Gastroesophageal sphincter (tissue), 4 donors: ENCODE measurements around the gene PCDH9. TPM values are rescaled to one million over a fixed set of nuclear protein-coding genes. Genes with fewer than 3 reads are reported as not detected.

ENCODE experiments used
- ATAC-seq: fragments of 150-250 bp; one replicate; pipeline ENCODE4 v1.9.1; 2016; ENCODE audit warnings: mild to moderate bottlenecking, moderate library complexity
- H3K27ac ChIP-seq, 4 donors: fragments of 200-600 bp; sonication (generic) in 3 of 4; 1 replicate in 3 of 4; 2 replicates in 1 of 4; pipeline ENCODE4 v1.5.1; 2016 to 2019
- H3K27me3 ChIP-seq: fragments of 200-600 bp; sonication (generic); one replicate; pipeline ENCODE4 v1.5.1; 2019
- H3K36me3 ChIP-seq, 2 donors: fragments of 200-600 bp; sonication (generic); one replicate each; pipeline ENCODE4 v1.5.1; 2019; ENCODE audit warnings: control low read depth in 1 of 2
- H3K4me1 ChIP-seq, 3 donors: fragments of 200-600 bp; sonication (generic); 1 replicate in 2 of 3; 2 replicates in 1 of 3; pipeline ENCODE4 v1.5.1; 2016 to 2019; ENCODE audit warnings: control low read depth in 2 of 3
- H3K4me3 ChIP-seq, 2 donors: fragments of 200-600 bp; sonication (generic); one replicate each; pipeline ENCODE4 v1.5.1; 2019; ENCODE audit warnings: mild to moderate bottlenecking in 1 of 2, moderate library complexity in 1 of 2
- H3K9me3 ChIP-seq, 3 donors: fragments of 200-600 bp; sonication (generic); one replicate each; pipeline ENCODE4 v1.5.1; 2017 to 2019; ENCODE audit warnings: control low read depth in 2 of 3
- CTCF ChIP-seq, 4 experiments: fragments of 200-600 bp in 2 of 4; fragments of 450-650 bp in 2 of 4; sonication (generic) in 1 of 4; IDR thresholded peaks; one replicate each; pipeline ENCODE4 v1.5.1; 2017 to 2019; ENCODE audit warnings: antibody characterized with exemption in 4 of 4, mild to moderate bottlenecking in 2 of 4, moderate library complexity in 2 of 4
- EP300 ChIP-seq: sonication (generic); formaldehyde crosslinking; IDR thresholded peaks from one replicate; pipeline ENCODE4 v1.6.1; 2017; ENCODE audit warnings: antibody characterized with exemption, mild to moderate bottlenecking
- POLR2A ChIP-seq, 2 donors: fragments of 450-650 bp; IDR thresholded peaks; one replicate each; pipeline ENCODE4 v1.6.1; 2017; ENCODE audit warnings: antibody characterized with exemption in 2 of 2, mild to moderate bottlenecking in 2 of 2, moderate library complexity in 1 of 2
- POLR2AphosphoS5 ChIP-seq: sonication (generic); formaldehyde crosslinking; IDR thresholded peaks from one replicate; pipeline ENCODE4 v1.6.1; 2017; ENCODE audit warnings: antibody characterized with exemption
- WGBS, 2 donors: methylation state at CpG; one replicate each; pipeline ENCODE4 v1.1.5; 2018; ENCODE audit warnings: low coverage in 1 of 2; 5-methylcytosine and 5-hydroxymethylcytosine counted together
- total RNA-seq, 4 donors: library from RNA; depleted of rRNA; stranded (reverse); fragments of >200 nt; gene quantifications; one replicate each; pipeline ENCODE4 v1.1.0, GENCODE V29; 2016

PCDH9 gene
- total RNA-seq, 4 donors from 2014 or later = 52.9 to 141 (median 56.5) TPM

GRCh38 chr13:66969291-66969690 lies 260.8 kb downstream of the PCDH9 start:
- Histone ChIP-seq H3K27ac (no peak overlapping the region), H3K4me3 (no peak overlapping the region), H3K36me3 (no peaks in the 10 kb centered on the region), H3K4me1 (no peaks in the 10 kb centered on the region), H3K9me3 (no peaks in the 10 kb centered on the region), H3K27me3 (no peaks in the 10 kb centered on the region)
- WGBS, 2 donors = 26 to 54% methylated on average over 1 of the region's 1 CpG
- no peak for TF ChIP-seq CTCF (IDR thresholded peaks at IDR 0.05)
- TF ChIP-seq POLR2A (IDR thresholded peaks at IDR 0.05) = no peak
- no peak for TF ChIP-seq POLR2AphosphoS5
- no peak for TF ChIP-seq EP300
- no peak for ATAC-seq

- H3K27ac ChIP-seq = no peak overlapping the region
- TF ChIP-seq EP300 = no peak
- no peak for TF ChIP-seq POLR2A (IDR thresholded peaks at IDR 0.05)
- no peak for TF ChIP-seq POLR2AphosphoS5
- no peak for TF ChIP-seq CTCF (IDR thresholded peaks at IDR 0.05)
- WGBS, 2 donors = 88 to 91% methylated on average over 3 of the region's 3 CpGs
- no peak for ATAC-seq
- no peaks in the 10 kb centered on the region for H3K27me3 ChIP-seq
- no peak overlapping the region for H3K4me3 ChIP-seq
- H3K9me3 ChIP-seq = no peaks in the 10 kb centered on the region
- H3K36me3 ChIP-seq = no peaks in the 10 kb centered on the region
- H3K4me1 ChIP-seq = no peaks in the 10 kb centered on the region
Observed at GRCh38 chr13:66967811-66968597, 262.1 kb downstream of the PCDH9 start.

GRCh38 chr13:66965181-66965580 lies 265.0 kb downstream of the PCDH9 start:
- 62 to 100% methylated on average over 1 of the region's 1 CpG for WGBS, 2 donors
- H3K27me3 ChIP-seq = no peaks in the 10 kb centered on the region

GRCh38 chr13:66962953-66963352 lies 267.2 kb downstream of the PCDH9 start:
- no peak overlapping the region for H3K4me3 ChIP-seq
- no peaks in the 10 kb centered on the region for H3K9me3 ChIP-seq
- peaks cover 0 to 23% (median 0%) of the 10 kb centered on the region in 3 donors for H3K4me1 ChIP-seq
- ATAC-seq = no peak
- no peak overlapping the region for H3K27ac ChIP-seq
- H3K36me3 ChIP-seq = no peaks in the 10 kb centered on the region
- WGBS, 2 donors = 90 to 100% methylated on average over 3 of the region's 4 CpGs
- H3K27me3 ChIP-seq = no peaks in the 10 kb centered on the region
- TF ChIP-seq POLR2AphosphoS5 (no peak), CTCF (IDR thresholded peaks at IDR 0.05) (no peak), EP300 (no peak), POLR2A (IDR thresholded peaks at IDR 0.05) (no peak)

More at GRCh38 chr13:66965181-66965580, 265.0 kb downstream of the PCDH9 start:
- Histone ChIP-seq H3K9me3 (no peaks in the 10 kb centered on the region), H3K4me1 (peaks cover 0 to 6% (median 0%) of the 10 kb centered on the region in 3 donors), H3K36me3 (no peaks in the 10 kb centered on the region), H3K4me3 (no peak overlapping the region), H3K27ac (no peak overlapping the region)
- no peak for ATAC-seq
- TF ChIP-seq CTCF (IDR thresholded peaks at IDR 0.05) (no peak), POLR2AphosphoS5 (no peak), EP300 (no peak), POLR2A (IDR thresholded peaks at IDR 0.05) (no peak)

GRCh38 chr13:66958611-66959010 lies 271.5 kb downstream of the PCDH9 start:
- H3K4me3 ChIP-seq = no peak overlapping the region
- TF ChIP-seq POLR2A (IDR thresholded peaks at IDR 0.05) (no peak), EP300 (no peak), CTCF (IDR thresholded peaks at IDR 0.05) (no peak), POLR2AphosphoS5 (no peak)
- H3K4me1 ChIP-seq = peaks cover 0 to 23% (median 0%) of the 10 kb centered on the region in 3 donors
- H3K9me3 ChIP-seq = no peaks in the 10 kb centered on the region
- no peaks in the 10 kb centered on the region for H3K27me3 ChIP-seq
- ATAC-seq = no peak
- no peak overlapping the region for H3K27ac ChIP-seq
- no peaks in the 10 kb centered on the region for H3K36me3 ChIP-seq
- WGBS, 2 donors = 48 to 62% methylated on average over 3 of the region's 3 CpGs
